Erythroblast (primary cell): ENCODE results near the gene MTOR.
"Not testable (repeated sequence)": the region's sequence is repeated elsewhere in the genome, so short reads cannot be mapped to it uniquely, and the experiment has no call there.

Experiments used
- GATA1 ChIP-seq: IDR thresholded peaks from 2 replicates; pipeline ENCODE4 v1.6.1; 2011; ENCODE audit warnings: low read depth, mild to moderate bottlenecking, control low read depth, low read length, moderate library complexity
- POLR2A ChIP-seq: IDR thresholded peaks from 2 replicates; pipeline ENCODE4 v1.6.1; 2011; ENCODE audit warnings: mild to moderate bottlenecking, low read length

DNA sequence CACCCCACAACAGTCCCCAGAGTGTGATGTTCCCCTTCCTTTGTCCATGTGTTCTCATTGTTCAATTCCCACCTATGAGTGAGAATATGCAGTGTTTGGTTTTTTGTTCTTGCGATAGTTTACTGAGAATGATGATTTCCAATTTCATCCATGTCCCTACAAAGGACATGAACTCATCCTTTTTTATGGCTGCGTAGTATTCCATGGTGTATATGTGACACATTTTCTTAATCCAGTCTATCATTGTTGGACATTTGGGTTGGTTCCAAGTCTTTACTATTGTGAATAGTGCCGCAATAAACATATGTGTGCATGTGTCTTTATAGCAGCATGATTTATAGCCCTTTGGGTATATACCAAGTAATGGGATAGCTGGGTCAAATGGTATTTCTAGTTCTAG is 178.6 kb downstream of the MTOR start:
- TF ChIP-seq POLR2A, GATA1: not testable (repeated sequence)
